IPS-11a (cell line): ENCODE data around the gene DHX8.

ENCODE experiments used
- H3K4me3 ChIP-seq: one replicate; pipeline ENCODE4 v1.5.1; 2013; ENCODE audit warnings: low read depth, low read length, control low read depth

The DHX8 gene

DNA sequence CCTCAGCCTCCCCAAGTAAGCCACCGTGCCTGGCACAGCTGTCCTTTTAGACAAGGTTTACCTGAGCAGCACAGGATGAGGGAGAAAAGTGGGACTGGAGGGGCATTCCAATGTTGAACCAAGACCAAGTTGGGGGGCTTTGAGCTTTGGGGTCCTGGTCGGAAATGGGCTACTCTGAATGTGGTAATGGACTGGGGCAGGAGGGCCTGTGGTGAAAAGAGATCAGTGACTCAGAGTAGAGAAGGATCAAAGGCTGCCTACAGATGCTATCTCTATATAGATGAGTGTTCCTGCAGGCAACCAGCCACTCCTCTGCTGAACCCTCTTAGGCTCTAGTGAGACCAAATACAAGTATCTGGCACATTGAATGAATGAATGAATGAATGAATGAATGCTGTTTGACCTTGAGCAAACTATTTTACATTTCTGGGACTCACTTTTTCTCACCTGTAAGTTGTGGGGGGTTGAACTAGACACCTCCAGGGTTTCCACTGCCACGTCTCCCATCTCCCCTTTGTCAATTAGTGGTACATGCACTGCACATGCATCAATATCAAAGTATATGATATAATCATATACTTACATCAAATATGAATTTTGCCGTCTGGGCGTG, 88.7 kb downstream of the DHX8 start:
- H3K4me3 ChIP-seq: no peak overlapping the region

- H3K4me3 ChIP-seq: no peak overlapping the region
Measured at GRCh38 chr17:43573579-43574321, 90.0 kb downstream of the DHX8 start.

GRCh38 chr17:43574348-43574747, 90.6 kb downstream of the DHX8 start:
- H3K4me3 ChIP-seq: no peak overlapping the region

DNA sequence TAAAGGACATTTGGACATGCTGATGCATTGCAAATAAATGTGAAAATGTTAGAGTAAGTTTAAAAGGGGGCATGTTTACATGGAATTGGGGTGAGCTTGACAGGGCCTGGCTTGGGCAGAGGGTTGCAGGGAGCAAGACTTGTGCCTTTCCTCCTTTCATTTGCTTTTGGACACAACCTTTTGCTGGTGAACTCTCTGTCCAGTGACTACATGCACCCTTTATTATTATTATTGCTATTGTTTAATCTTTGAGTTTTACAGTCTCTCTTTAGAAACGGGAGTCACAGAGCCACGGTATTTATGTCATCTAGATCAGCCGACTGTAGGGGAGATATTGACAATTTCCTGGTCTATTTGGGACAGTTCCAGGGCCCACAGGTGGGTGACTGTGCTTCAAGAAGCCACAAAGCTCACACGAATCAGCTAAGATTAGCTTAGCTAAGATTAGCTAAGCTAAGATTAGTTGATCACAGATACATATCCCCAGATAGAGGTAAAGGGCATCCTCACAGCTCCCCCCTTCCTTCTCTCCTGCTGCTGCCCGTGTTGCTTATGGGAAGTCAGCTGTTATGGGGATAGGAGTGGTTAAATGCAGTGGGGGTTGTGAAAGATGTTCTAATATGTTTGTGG, 91.2 kb downstream of the DHX8 start:
- no peak overlapping the region for H3K4me3 ChIP-seq
